Fibroblast of skin of right quadriceps (primary cell): Measurements from ENCODE around the gene SLC9B1.
"Not testable (repeated sequence)": the region's sequence is repeated elsewhere in the genome, so short reads cannot be mapped to it uniquely, and the experiment has no call there.

Source experiments
- DNase-seq: peaks from one replicate; pipeline ENCODE4 v3.0.0-alpha.2; 2013

The SLC9B1 gene

GRCh38 chr4:102871772-102872171 is 147.7 kb downstream of the SLC9B1 start:
- no peak for DNase-seq

GRCh38 chr4:102869569-102870197 is 149.8 kb downstream of the SLC9B1 start:
- DNase-seq = no peak

- peak; percentile 92 for DNase-seq
These were observed 150.5 kb downstream of the SLC9B1 start, which contains the start of gene CISD2 for GRCh38 chr4:102868781-102869568. Gene CISD2, plus strand, starts transcription at chr4:102868992. Its CDS starts 93 bp downstream, at chr4:102869085.

GRCh38 chr4:102868153-102868780 is 151.2 kb downstream of the SLC9B1 start:
- no peak for DNase-seq

GRCh38 chr4:102867278-102868152 is 152.0 kb downstream of the SLC9B1 start:
- DNase-seq = no peak

GRCh38 chr4:102865327-102865726 is 154.2 kb downstream of the SLC9B1 start:
- DNase-seq = not testable (repeated sequence)

GRCh38 chr4:102862747-102863146 is 156.8 kb downstream of the SLC9B1 start:
- DNase-seq = no peak

GRCh38 chr4:102862016-102862415 is 157.5 kb downstream of the SLC9B1 start:
- DNase-seq = no peak

GRCh38 chr4:102860611-102861324 is 158.7 kb downstream of the SLC9B1 start:
- no peak for DNase-seq

- no peak for DNase-seq
These were observed 160.6 kb downstream of the SLC9B1 start for GRCh38 chr4:102858828-102859464.
